Activated CD4-positive, alpha-beta T cell treated with anti-CD3 and anti-CD28 coated beads, Interleukin-2, amount 50 U/mL, for 16 hours (primary cell): ENCODE results near the gene SAMMSON.

Experiments used
- DNase-seq: peaks from one replicate; pipeline ENCODE4 v3.0.0-alpha.2; 2020

SAMMSON gene

DNA sequence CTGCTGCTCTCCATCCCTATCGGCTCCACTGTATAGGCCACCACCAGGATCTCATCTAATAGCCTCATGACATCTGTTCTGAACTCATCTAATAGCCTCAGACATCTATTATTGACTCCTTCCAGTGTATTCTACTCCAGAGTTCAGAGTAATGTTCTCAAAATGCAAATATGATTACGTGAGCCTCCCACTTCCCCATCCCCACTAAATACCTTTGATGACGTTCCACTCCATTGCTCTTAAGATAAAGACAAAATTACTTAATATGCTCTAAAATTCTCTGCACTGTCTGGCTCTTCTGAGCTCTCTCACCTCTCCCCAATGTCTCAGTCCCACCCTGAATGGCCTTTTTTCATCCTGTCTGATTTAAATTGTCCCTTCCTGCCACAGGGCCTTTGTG is 94.7 kb downstream of the SAMMSON start:
- no peak for DNase-seq

DNA sequence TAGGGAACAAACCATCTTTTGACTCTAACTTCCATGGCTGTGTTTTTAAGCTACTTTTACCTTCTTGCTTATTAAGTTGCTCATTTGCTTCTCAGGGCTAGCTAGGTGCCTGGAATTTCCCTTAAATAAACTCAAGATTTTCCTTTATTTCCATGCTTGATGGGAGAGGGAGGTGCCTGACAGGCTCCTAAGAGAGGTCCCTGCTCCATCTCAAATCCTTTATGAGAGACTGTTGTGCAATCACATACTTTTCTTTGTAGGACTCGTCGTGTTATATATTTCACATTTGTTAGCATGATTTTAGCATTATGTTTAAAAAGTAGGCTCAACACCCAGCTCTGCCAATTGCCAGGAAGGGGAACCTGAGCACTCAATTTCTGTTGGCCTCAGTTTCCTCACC is 95.7 kb downstream of the SAMMSON start:
- no peak for DNase-seq

DNA sequence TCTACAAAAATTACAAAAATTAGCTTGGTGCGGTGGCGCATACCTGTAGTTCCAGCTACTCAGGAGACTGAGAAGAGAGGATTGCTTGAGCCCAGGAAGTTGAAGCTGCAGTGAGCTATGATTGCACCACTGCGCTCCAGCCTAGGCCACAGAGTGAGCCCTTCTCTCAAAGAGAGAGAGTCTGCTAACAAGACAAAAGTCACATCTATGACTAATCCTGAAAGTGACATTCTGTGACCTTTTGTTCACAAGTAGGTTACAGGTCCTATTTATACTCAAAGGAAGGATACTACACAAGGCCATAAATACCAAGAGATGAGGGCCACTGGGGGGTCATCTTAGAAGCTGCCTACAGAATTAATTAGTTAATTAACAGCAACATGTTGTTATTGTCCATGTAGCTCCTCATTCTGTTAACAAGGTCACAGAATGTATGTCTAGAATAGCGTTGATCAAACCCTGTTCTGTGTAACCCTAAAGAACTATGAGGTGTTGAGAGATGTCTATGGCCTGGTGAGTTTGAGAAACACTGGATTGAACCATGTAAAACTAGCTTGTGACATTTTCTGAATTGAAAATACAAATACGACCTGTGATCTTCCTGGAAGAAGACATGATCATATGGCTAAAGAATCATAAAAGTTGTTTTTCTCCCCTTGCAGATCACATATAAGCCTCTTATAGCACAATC is 97.0 kb downstream of the SAMMSON start:
- peak; percentile 24 for DNase-seq

DNA sequence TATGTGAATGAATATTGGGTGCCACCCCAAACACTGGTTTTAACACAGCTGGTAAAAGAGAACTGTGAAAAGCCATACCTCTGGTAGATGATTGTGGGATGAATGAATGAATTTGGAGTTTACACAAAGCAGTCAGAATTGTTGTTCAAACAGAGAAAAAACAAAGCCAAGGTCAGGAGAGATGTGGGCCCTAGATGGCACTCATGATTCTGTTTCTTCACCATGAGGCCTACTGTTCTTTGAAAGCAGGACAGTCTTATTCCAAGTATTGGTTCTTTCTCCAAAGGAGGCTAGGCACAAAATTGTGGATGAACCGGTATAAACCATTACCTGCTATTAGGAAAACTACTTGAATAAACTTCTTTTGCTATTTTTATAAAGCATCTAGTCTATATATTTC is 97.6 kb downstream of the SAMMSON start:
- DNase-seq, result no peak

DNA sequence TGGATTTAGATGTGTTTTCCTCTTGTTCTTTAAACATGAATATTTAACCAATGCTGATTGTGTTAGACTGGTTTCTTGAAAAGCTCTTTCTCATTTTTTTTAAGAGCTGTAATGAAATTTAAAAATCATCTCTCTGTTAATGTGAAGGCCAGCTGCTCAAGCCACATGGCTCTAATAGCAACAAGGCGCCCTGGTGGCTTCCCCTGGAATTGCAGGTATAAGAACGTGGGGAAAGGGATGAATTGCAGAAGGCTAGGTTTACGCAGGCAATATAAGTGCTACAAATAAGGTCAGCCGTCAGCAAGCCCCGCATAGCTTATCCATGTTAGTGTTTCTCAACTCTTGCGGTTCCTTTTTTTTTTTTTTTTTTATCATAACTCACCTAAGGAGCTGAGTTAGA is 108.5 kb downstream of the SAMMSON start:
- DNase-seq, result peak; percentile 4

DNA sequence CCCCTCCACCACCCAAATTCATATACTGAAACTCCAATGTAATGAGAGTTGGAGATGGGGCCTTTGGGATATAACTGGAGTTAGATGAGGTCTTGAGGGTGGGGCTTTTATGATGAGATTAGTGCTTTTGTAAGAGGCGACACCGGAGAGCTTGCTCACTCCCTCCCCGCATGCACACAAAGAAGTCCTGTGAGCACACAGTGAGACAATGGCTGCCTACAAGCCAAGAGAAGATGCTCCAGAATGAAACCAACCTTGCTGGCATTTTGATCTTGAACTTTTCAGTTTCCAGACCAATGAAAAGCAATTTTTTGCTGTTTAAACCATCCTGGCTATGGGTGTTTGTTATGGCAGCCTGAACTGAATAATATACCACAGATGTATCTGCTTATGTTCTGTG is 109.0 kb downstream of the SAMMSON start:
- no peak for DNase-seq

DNA sequence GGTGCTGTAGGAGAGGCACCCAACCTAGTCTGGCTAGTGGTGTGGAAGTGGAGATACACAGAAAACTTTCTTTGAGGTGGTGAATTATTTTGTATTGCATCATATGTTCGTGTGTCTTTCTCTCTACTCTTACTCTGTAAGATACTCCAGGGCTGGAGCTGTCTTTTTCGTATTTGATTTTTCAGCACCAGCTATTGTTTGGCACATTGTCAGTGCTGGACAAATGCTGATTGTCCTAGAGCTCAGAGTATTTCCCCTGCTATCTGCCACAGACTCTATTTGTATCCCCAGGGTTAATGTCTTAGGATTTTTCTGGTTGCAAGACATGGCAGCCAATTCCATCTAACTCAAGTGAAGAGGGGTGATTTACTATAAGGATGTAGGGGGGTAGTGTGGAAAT is 110.5 kb downstream of the SAMMSON start:
- DNase-seq, result no peak

DNA sequence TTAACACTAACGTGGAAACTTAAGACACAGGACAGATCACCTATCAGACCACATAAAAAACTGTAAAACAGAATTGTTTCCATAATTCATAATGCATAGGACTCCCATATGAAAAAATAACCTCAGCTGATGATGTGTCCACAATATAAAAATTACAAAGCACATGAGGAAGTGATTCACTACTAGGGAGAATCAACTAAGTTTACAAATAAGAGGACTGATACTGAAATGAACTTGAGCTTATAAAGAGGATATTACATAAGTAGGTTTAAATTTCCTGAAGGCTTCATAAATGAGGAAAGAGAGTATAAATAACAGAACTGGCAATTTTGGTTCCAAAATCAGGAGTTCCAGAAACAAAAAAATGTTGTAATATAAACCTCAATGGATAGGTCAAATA is 111.9 kb downstream of the SAMMSON start:
- no peak for DNase-seq

DNA sequence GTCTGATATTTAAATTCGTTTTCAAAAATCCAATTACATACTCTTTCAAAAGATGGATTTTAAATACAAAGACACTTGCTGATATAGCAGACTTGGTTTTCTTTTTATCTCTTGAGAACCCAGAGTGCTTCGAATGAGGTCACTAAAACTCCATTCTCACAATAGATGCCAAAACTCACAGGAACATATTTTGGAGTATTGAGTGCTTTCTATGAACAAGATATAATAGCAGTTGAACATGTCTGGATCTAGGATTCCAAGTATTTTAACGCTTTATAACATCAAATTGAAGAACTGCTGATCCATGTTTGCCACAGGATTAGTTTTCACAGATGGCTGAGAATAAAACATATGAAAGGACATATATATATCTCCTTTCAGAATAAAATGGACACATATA is 113.2 kb downstream of the SAMMSON start:
- DNase-seq, result no peak

DNA sequence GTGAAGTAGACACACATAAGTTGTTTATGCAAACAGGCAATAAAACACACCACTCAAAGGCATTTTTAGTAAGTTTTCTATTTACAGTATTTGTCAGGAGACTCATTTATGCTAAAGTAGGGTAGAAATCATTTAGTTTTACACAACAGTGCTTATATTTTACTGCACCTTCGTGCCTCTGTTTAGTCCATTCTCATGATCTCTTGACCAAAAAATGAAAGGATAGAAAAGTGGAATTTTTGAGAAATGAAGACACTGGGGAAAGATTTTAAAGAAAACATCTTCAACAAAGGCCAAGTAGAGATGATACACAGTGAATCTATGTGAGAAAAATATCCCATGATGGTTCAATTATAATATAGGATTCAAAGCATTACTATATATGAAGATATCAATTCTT is 114.9 kb downstream of the SAMMSON start:
- DNase-seq, result no peak

DNA sequence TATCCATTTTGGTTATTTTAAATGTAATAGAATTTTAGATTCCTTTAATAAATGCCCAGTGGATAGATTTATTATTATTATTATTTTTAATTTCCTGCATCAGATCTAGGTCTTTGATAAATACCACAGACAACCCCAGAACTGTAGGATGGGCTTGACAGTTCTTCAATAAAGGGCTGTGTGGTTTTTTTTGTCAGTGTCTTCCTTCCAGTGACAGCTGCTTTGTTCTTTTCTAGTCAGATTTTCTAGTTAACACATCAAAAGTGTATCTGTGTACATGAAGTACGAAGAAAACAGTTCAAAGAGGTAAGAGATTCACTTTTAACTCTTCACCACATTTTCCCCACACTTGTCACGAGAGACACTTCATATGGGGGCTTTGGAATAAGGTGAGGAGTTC is 120.3 kb downstream of the SAMMSON start:
- DNase-seq, result no peak
